Activated CD4-positive, alpha-beta T cell treated with anti-CD3 and anti-CD28 coated beads, Interleukin-2, amount 50 U/mL, for 16 hours (primary cell): ENCODE measurements around the gene BSPH1.
"Not testable (repeated sequence)": the region's sequence is repeated elsewhere in the genome, so short reads cannot be mapped to it uniquely, and the experiment has no call there.

Experiments
- DNase-seq: peaks from one replicate; pipeline ENCODE4 v3.0.0-alpha.2; 2020

Gene BSPH1

GRCh38 chr19:47992070-47992469 lies at the start of gene BSPH1:
Gene BSPH1 (minus strand): TSS chr19:47992170. CDS start chr19:47992081, 89 bp downstream.
- DNase-seq = no peak

GRCh38 chr19:48036765-48037164 lies 44.8 kb upstream of the BSPH1 start:
- DNase-seq = no peak

- DNase-seq = no peak
These were observed 41.6 kb upstream of the BSPH1 start for GRCh38 chr19:48033604-48034003.

- DNase-seq = no peak
These were observed 38.1 kb upstream of the BSPH1 start for GRCh38 chr19:48030073-48030472.

GRCh38 chr19:48029431-48029830 lies 37.5 kb upstream of the BSPH1 start:
- DNase-seq = no peak

GRCh38 chr19:48025480-48025879 lies 33.5 kb upstream of the BSPH1 start:
- no peak for DNase-seq

GRCh38 chr19:48023518-48023917 lies 31.5 kb upstream of the BSPH1 start:
- DNase-seq = no peak

GRCh38 chr19:48023011-48023410 lies 31.0 kb upstream of the BSPH1 start:
- DNase-seq = no peak

GRCh38 chr19:48020686-48021085 lies 28.7 kb upstream of the BSPH1 start:
- no peak for DNase-seq

GRCh38 chr19:48010932-48011758 lies 19.2 kb upstream of the BSPH1 start:
- DNase-seq = no peak

- DNase-seq = peak; percentile 6
These were observed 14.8 kb upstream of the BSPH1 start for GRCh38 chr19:48006762-48007161.

GRCh38 chr19:48004236-48004635 lies 12.3 kb upstream of the BSPH1 start:
- no peak for DNase-seq

- no peak for DNase-seq
These were observed 8.9 kb upstream of the BSPH1 start for GRCh38 chr19:48000846-48001245.

GRCh38 chr19:47998800-47999199 lies 6.8 kb upstream of the BSPH1 start:
- DNase-seq = no peak

GRCh38 chr19:47996230-47996727 lies 4.3 kb upstream of the BSPH1 start:
- no peak for DNase-seq

GRCh38 chr19:47994209-47994802 lies 2.3 kb upstream of the BSPH1 start, which contains the start of gene ELSPBP1:
Gene ELSPBP1 (plus strand): TSS chr19:47994632. CDS start chr19:48008668, 14,036 bp downstream.
- no peak for DNase-seq

- no peak for DNase-seq
These were observed 670 bp downstream of the BSPH1 start for GRCh38 chr19:47991191-47991808.

- no peak for DNase-seq
These were observed 18.4 kb downstream of the BSPH1 start for GRCh38 chr19:47973529-47973928.

- not testable (repeated sequence) for DNase-seq
These were observed 36.0 kb downstream of the BSPH1 start for GRCh38 chr19:47955936-47956335.

- DNase-seq = not testable (repeated sequence)
These were observed 39.8 kb downstream of the BSPH1 start for GRCh38 chr19:47952132-47952531.

GRCh38 chr19:47949852-47950521 lies 42.0 kb downstream of the BSPH1 start:
- DNase-seq = not testable (repeated sequence)

GRCh38 chr19:47928581-47928980 lies 63.4 kb downstream of the BSPH1 start:
- not testable (repeated sequence) for DNase-seq

GRCh38 chr19:47920107-47920506 lies 71.9 kb downstream of the BSPH1 start:
- DNase-seq = not testable (repeated sequence)
